Activated naive CD4-positive, alpha-beta T cell treated with Interleukin-2 at 50 U/mL for 16 hours (primary cell): Measurements from ENCODE around the gene MUC2.

Experiments
- DNase-seq: peaks from one replicate; pipeline ENCODE4 v3.0.0-alpha.2; 2020

Gene MUC2

GRCh38 chr11:1089738-1090599, 15.3 kb downstream of the MUC2 start:
- no peak for DNase-seq

GRCh38 chr11:1090600-1091331, 16.1 kb downstream of the MUC2 start:
- no peak for DNase-seq

GRCh38 chr11:1091332-1092083, 16.8 kb downstream of the MUC2 start:
- no peak for DNase-seq

- DNase-seq = no peak
Measured at GRCh38 chr11:1092145-1092670, 17.5 kb downstream of the MUC2 start.

- DNase-seq = no peak
Measured at GRCh38 chr11:1092919-1093318, 18.2 kb downstream of the MUC2 start.

GRCh38 chr11:1099519-1100355, 25.1 kb downstream of the MUC2 start:
- DNase-seq = no peak

GRCh38 chr11:1100417-1101245, 26.0 kb downstream of the MUC2 start:
- DNase-seq = no peak

GRCh38 chr11:1101318-1102089, 26.8 kb downstream of the MUC2 start:
- no peak for DNase-seq

- DNase-seq = no peak
Measured at GRCh38 chr11:1102221-1102971, 27.7 kb downstream of the MUC2 start.

GRCh38 chr11:1102996-1103395, 28.3 kb downstream of the MUC2 start:
- no peak for DNase-seq

GRCh38 chr11:1103401-1104360, 29.0 kb downstream of the MUC2 start:
- DNase-seq = no peak

- DNase-seq = no peak
Measured at GRCh38 chr11:1104411-1105182, 29.9 kb downstream of the MUC2 start.

GRCh38 chr11:1105183-1105565, 30.5 kb downstream of the MUC2 start:
- no peak for DNase-seq

- DNase-seq = no peak
Measured at GRCh38 chr11:1106387-1106786, 31.7 kb downstream of the MUC2 start.

- DNase-seq = no peak
Measured at GRCh38 chr11:1107316-1108245, 32.9 kb downstream of the MUC2 start.

GRCh38 chr11:1108246-1108900, 33.7 kb downstream of the MUC2 start:
- no peak for DNase-seq
